Measurements from ENCODE around the gene SERPINE2. TPM values are rescaled to one million over a fixed set of nuclear protein-coding genes. Genes with fewer than 3 reads are reported as not detected.

The SERPINE2 gene
- 24.0 and 32.0 TPM in 2 replicates for polyA plus RNA-seq (2011; rRNA removed)
- 14.1 and 18.4 TPM in 2 replicates for polyA minus RNA-seq (2011; rRNA and poly(A)+ RNA removed)

- Histone ChIP-seq H3K4me3 (ENCODE audit: low read depth, low read length) (peak within 1 kb of the TSS; percentile 68), H3K9me3 (ENCODE audit: control insufficient read depth, insufficient read depth, low read length) (no peaks in the 10 kb centered on the region), H3K27ac (ENCODE audit: low read depth, low read length) (no peak within 1 kb of the TSS), H3K27me3 (ENCODE audit: control insufficient read depth, insufficient read depth, low read length) (peaks cover 10% of the 10 kb centered on the region)
- ChIA-PET CTCF (interaction anchor here (0.6 kb wide), 1 partner anchor 244 kb away, joined by 5 read pairs; no protein-coding TSS in a partner anchor), POLR2A (no interaction called here)
- no peak for DNase-seq (ENCODE audit: low read depth, low spot score)
- peak; percentile 40 for TF ChIP-seq CTCF (IDR thresholded peaks at IDR 0.05; ENCODE audit: low read depth, low read length)
Measured at GRCh38 chr2:224039080-224039769, at the start of gene SERPINE2. TSS of gene SERPINE2 (minus strand) at chr2:224039286. CDS start at chr2:224001900, 37,386 bp downstream.

- Histone ChIP-seq H3K9me3 (ENCODE audit: control insufficient read depth, insufficient read depth, low read length) (no peaks in the 10 kb centered on the region), H3K27me3 (ENCODE audit: control insufficient read depth, insufficient read depth, low read length) (no peaks in the 10 kb centered on the region), H3K4me3 (ENCODE audit: low read depth, low read length) (no peak overlapping the region), H3K27ac (ENCODE audit: low read depth, low read length) (no peak overlapping the region)
- no peak for DNase-seq (ENCODE audit: low read depth, low spot score)
- ChIA-PET CTCF (no interaction called here), POLR2A (interaction anchor here (0.8 to 1.5 kb wide), 2 partner anchors 16 to 56 kb away, joined by 3 to 4 read pairs; no protein-coding TSS in a partner anchor)
- TF ChIP-seq CTCF (IDR thresholded peaks at IDR 0.05; ENCODE audit: low read depth, low read length), result no peak
Measured at GRCh38 chr2:224086226-224086914, 47.3 kb upstream of the SERPINE2 start.

GRCh38 chr2:224085811-224086210 lies 46.7 kb upstream of the SERPINE2 start:
- ChIA-PET CTCF (no interaction called here), POLR2A (interaction anchor here (0.8 to 1.5 kb wide), 2 partner anchors 17 to 56 kb away, joined by 3 to 4 read pairs; no protein-coding TSS in a partner anchor)
- Histone ChIP-seq H3K27me3 (ENCODE audit: control insufficient read depth, insufficient read depth, low read length) (no peaks in the 10 kb centered on the region), H3K4me3 (ENCODE audit: low read depth, low read length) (no peak overlapping the region), H3K27ac (ENCODE audit: low read depth, low read length) (no peak overlapping the region), H3K9me3 (ENCODE audit: control insufficient read depth, insufficient read depth, low read length) (no peaks in the 10 kb centered on the region)
- no peak for TF ChIP-seq CTCF (IDR thresholded peaks at IDR 0.05; ENCODE audit: low read depth, low read length)
- DNase-seq (ENCODE audit: low read depth, low spot score), result no peak

- CTCF ChIA-PET, result no interaction called here
- Histone ChIP-seq H3K4me3 (ENCODE audit: low read depth, low read length) (no peak overlapping the region), H3K27me3 (ENCODE audit: control insufficient read depth, insufficient read depth, low read length) (no peaks in the 10 kb centered on the region), H3K27ac (ENCODE audit: low read depth, low read length) (no peak overlapping the region), H3K9me3 (ENCODE audit: control insufficient read depth, insufficient read depth, low read length) (no peaks in the 10 kb centered on the region)
- POLR2A ChIA-PET, result interaction anchor here (0.8 kb wide), 1 partner anchor 17 kb away, joined by 3 read pairs; no protein-coding TSS in a partner anchor
- no peak for DNase-seq (ENCODE audit: low read depth, low spot score)
- no peak for TF ChIP-seq CTCF (IDR thresholded peaks at IDR 0.05; ENCODE audit: low read depth, low read length)
Measured at GRCh38 chr2:224085246-224085645, 46.2 kb upstream of the SERPINE2 start.
